Measurements from ENCODE around the gene C20orf202. TPM values are rescaled to one million over a fixed set of nuclear protein-coding genes. Genes with fewer than 3 reads are reported as not detected.

Gene C20orf202
- total RNA-seq, 1 donor = not detected

DNA sequence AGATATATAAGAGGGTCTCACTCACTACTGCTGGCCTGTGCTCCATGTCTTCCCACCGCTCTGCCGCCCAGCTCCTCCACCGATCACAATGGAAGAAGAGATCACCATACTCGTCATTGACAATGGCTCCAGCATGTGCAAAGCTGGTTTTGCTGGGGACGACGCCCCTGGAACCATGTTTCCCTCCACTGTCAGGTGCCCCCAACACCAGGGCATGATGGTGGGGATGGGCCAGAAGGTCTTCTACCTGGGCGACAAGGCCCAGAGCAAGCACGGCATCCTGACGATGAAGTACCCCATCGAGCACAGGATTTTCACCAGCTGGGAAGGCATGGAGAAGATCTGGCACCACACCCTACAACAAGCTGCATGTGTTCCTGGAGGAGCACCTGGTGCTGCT is 42.8 kb upstream of the C20orf202 start:
- Histone ChIP-seq H3K27me3 (ENCODE audit: insufficient read depth, low read length) (no peaks in the 10 kb centered on the region), H3K4me3 (ENCODE audit: insufficient read depth, low read length) (no peak overlapping the region), H2AFZ (ENCODE audit: low read length) (no peak overlapping the region), H3K4me2 (ENCODE audit: insufficient read depth, low read length) (no peak overlapping the region), H3K27ac (ENCODE audit: low read depth, low read length) (no peak overlapping the region), H3K9me3 (ENCODE audit: low read depth, low read length) (no peaks in the 10 kb centered on the region), H3K4me1 (ENCODE audit: insufficient read depth, low read length) (no peaks in the 10 kb centered on the region), H4K20me1 (ENCODE audit: insufficient read depth, low read length) (peaks cover 4% of the 10 kb centered on the region), H3K36me3 (ENCODE audit: insufficient read depth, low read length) (peaks cover 34% of the 10 kb centered on the region), H3K79me2 (ENCODE audit: insufficient read depth, low read length) (no peaks in the 10 kb centered on the region)
- TF ChIP-seq, protein P1, sequence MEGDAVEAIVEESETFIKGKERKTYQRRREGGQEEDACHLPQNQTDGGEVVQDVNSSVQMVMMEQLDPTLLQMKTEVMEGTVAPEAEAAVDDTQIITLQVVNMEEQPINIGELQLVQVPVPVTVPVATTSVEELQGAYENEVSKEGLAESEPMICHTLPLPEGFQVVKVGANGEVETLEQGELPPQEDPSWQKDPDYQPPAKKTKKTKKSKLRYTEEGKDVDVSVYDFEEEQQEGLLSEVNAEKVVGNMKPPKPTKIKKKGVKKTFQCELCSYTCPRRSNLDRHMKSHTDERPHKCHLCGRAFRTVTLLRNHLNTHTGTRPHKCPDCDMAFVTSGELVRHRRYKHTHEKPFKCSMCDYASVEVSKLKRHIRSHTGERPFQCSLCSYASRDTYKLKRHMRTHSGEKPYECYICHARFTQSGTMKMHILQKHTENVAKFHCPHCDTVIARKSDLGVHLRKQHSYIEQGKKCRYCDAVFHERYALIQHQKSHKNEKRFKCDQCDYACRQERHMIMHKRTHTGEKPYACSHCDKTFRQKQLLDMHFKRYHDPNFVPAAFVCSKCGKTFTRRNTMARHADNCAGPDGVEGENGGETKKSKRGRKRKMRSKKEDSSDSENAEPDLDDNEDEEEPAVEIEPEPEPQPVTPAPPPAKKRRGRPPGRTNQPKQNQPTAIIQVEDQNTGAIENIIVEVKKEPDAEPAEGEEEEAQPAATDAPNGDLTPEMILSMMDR (IDR thresholded peaks at IDR 0.05; ENCODE audit: extremely low read depth, low read depth, low read length) = no peak
- no peak for DNase-seq (ENCODE audit: insufficient read length, low spot score, missing footprints)

DNA sequence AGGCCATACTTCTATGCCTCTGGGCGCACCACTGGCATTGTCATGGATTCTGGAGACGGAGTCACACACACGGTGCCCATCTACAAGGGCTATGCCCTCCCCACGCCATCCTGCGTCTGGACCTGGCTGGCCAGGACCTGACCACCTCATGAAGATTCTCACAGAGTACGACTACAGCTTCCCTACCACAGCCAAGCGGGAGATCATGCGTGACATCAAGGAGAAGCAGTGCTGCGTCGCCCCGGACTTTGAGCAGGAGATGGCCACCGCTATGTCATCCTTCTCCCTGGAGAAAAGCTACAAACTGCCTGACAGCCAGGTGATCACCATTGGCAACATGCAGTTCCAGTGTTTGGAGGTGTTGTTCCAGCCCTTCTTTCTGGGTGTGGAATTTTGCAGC is 42.3 kb upstream of the C20orf202 start:
- Histone ChIP-seq H3K4me3 (ENCODE audit: insufficient read depth, low read length) (no peak overlapping the region), H3K4me2 (ENCODE audit: insufficient read depth, low read length) (no peak overlapping the region), H3K9me3 (ENCODE audit: low read depth, low read length) (no peaks in the 10 kb centered on the region), H2AFZ (ENCODE audit: low read length) (no peak overlapping the region), H3K27me3 (ENCODE audit: insufficient read depth, low read length) (no peaks in the 10 kb centered on the region), H3K4me1 (ENCODE audit: insufficient read depth, low read length) (no peaks in the 10 kb centered on the region), H3K36me3 (ENCODE audit: insufficient read depth, low read length) (peaks cover 39% of the 10 kb centered on the region), H3K79me2 (ENCODE audit: insufficient read depth, low read length) (no peaks in the 10 kb centered on the region), H3K27ac (ENCODE audit: low read depth, low read length) (no peak overlapping the region), H4K20me1 (ENCODE audit: insufficient read depth, low read length) (peaks cover 9% of the 10 kb centered on the region)
- DNase-seq (ENCODE audit: insufficient read length, low spot score, missing footprints) = no peak
- TF ChIP-seq, protein P1 (IDR thresholded peaks at IDR 0.05; ENCODE audit: extremely low read depth, low read depth, low read length) = no peak

DNA sequence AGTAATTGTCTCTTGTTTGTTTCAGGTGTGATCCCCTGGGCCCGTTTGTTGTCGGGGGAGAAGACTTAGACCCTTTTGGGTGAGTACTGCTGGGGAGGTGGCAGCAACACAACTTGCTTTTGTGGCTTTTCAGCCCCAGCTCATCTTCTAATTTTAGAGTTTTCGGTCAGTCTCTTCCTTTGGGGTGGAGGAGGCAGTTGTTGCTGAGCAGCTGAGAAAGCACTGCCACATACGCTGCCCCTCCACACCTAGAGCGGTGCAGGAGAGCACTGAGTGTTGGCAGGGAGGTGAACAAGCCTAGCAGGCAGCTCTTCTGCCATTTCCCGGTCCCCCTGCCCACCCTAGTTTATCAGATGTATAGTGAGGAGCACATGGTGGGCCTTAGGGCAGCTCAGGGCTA is 40.1 kb upstream of the C20orf202 start:
- peaks cover 53% of the 10 kb centered on the region for H3K36me3 ChIP-seq (ENCODE audit: insufficient read depth, low read length)

DNA sequence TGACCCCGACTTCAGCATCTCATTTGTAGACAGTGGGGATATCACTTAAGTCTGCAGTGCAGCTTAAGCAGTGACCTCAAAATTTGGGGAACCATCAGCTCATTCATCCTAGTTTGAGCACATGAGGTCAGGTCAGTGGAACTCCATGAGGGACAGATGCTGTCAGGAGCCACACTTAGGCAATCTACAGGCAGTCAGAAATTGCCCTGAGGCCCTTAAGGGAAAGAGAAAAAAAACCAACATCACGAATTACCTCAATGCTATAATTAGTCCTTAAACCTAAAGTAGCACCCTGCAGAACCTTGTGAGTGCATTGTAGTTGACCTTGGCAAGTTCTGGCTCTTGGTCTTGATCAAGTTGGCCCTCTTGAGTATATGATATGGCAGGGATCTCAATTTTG is 39.6 kb upstream of the C20orf202 start:
- H2AFZ ChIP-seq (ENCODE audit: low read length) = no peak overlapping the region
- peaks cover 10% of the 10 kb centered on the region for H4K20me1 ChIP-seq (ENCODE audit: insufficient read depth, low read length)
- peaks cover 56% of the 10 kb centered on the region for H3K36me3 ChIP-seq (ENCODE audit: insufficient read depth, low read length)
- H3K27ac ChIP-seq (ENCODE audit: low read depth, low read length) = no peak overlapping the region
- H3K27me3 ChIP-seq (ENCODE audit: insufficient read depth, low read length) = no peaks in the 10 kb centered on the region
- H3K4me3 ChIP-seq (ENCODE audit: insufficient read depth, low read length) = no peak overlapping the region
- H3K9me3 ChIP-seq (ENCODE audit: low read depth, low read length) = no peaks in the 10 kb centered on the region
- TF ChIP-seq, protein P1 (IDR thresholded peaks at IDR 0.05; ENCODE audit: extremely low read depth, low read depth, low read length) = no peak
- no peaks in the 10 kb centered on the region for H3K79me2 ChIP-seq (ENCODE audit: insufficient read depth, low read length)
- no peak for DNase-seq (ENCODE audit: insufficient read length, low spot score, missing footprints)
- no peak overlapping the region for H3K4me2 ChIP-seq (ENCODE audit: insufficient read depth, low read length)
- H3K4me1 ChIP-seq (ENCODE audit: insufficient read depth, low read length) = no peaks in the 10 kb centered on the region

More for the DNA sequence above, 40.1 kb upstream of the C20orf202 start:
- peaks cover 9% of the 10 kb centered on the region for H4K20me1 ChIP-seq (ENCODE audit: insufficient read depth, low read length)
- H3K79me2 ChIP-seq (ENCODE audit: insufficient read depth, low read length) = no peaks in the 10 kb centered on the region
- TF ChIP-seq, protein P1 (IDR thresholded peaks at IDR 0.05; ENCODE audit: extremely low read depth, low read depth, low read length) = no peak
- no peak overlapping the region for H2AFZ ChIP-seq (ENCODE audit: low read length)
- H3K9me3 ChIP-seq (ENCODE audit: low read depth, low read length) = no peaks in the 10 kb centered on the region
- no peak overlapping the region for H3K4me2 ChIP-seq (ENCODE audit: insufficient read depth, low read length)
- no peak overlapping the region for H3K27ac ChIP-seq (ENCODE audit: low read depth, low read length)
- DNase-seq (ENCODE audit: insufficient read length, low spot score, missing footprints) = no peak
- H3K4me3 ChIP-seq (ENCODE audit: insufficient read depth, low read length) = no peak overlapping the region
- no peaks in the 10 kb centered on the region for H3K4me1 ChIP-seq (ENCODE audit: insufficient read depth, low read length)
- no peaks in the 10 kb centered on the region for H3K27me3 ChIP-seq (ENCODE audit: insufficient read depth, low read length)

Data from osteoblast (primary cell).